ENCODE data around the gene KRTAP5-2.
"Not testable (repeated sequence)": the region's sequence is repeated elsewhere in the genome, so short reads cannot be mapped to it uniquely, and the experiment has no call there.

The KRTAP5-2 gene

DNA sequence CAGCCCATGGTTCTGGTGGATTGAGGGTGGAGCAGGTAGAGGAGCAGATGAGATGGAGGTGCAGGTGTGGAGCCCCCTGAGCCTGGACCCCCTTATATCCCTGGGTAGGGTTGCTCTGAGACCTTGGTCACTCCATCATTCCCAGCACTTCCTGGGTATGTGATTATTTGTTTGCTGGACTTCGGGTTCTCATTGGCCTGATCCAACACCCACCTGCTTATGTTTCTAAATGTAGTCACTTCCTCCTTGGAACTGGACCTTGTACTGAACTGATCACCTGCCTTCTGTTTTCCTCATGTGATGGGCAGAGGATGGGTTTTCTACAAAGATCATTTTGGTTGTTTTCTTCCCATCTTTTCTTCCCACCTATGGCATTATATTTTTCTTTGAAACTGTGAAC is 24.0 kb upstream of the KRTAP5-2 start, which contains the start of gene KRTAP5-4:
Gene KRTAP5-4 (minus strand): TSS at position 53 of the 400 bp plus-strand sequence. CDS start 45 bp downstream, at position 8.
- no peak within 1 kb of the TSS for H3K27ac ChIP-seq (ENCODE audit: low read depth, low read length)
- H3K9ac ChIP-seq (ENCODE audit: low read length) = no peak within 1 kb of the TSS
- no peaks in the 10 kb centered on the region for H3K36me3 ChIP-seq (ENCODE audit: control insufficient read depth, insufficient read depth, low read length)
- H3K4me3 ChIP-seq (ENCODE audit: low read length) = no peak within 1 kb of the TSS
- H3K27me3 ChIP-seq (ENCODE audit: control insufficient read depth, insufficient read depth, low read length) = no peaks in the 10 kb centered on the region
- H3K4me1 ChIP-seq (ENCODE audit: control insufficient read depth, insufficient read depth, low read length) = no peaks in the 10 kb centered on the region

DNA sequence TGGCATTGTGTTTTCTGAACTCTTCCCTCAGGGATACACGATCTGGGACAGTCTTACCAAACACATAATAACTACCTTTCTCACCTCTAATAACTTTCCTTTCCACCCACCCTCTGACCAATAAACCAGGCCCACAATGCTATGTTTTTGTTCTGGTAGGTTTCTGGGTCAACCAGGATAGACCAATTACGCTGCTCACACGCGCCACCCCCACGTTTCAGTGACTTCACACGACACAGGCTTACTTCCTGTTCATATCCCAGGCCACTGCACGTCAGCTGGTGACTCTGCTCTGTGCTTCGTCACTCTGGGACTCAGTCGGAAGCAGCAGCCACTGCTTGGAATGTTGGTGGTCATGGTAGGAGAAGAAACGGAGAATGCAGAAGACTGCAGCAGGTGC is 21.4 kb upstream of the KRTAP5-2 start:
- Histone ChIP-seq H3K27ac (ENCODE audit: low read depth, low read length) (no peak overlapping the region), H3K9ac (ENCODE audit: low read length) (no peak overlapping the region), H3K36me3 (ENCODE audit: control insufficient read depth, insufficient read depth, low read length) (no peaks in the 10 kb centered on the region), H3K4me1 (ENCODE audit: control insufficient read depth, insufficient read depth, low read length) (no peaks in the 10 kb centered on the region), H3K4me3 (ENCODE audit: low read length) (no peak overlapping the region), H3K27me3 (ENCODE audit: control insufficient read depth, insufficient read depth, low read length) (no peaks in the 10 kb centered on the region)

GRCh38 chr11:1618231-1618630 is 20.1 kb upstream of the KRTAP5-2 start:
- Histone ChIP-seq H3K27me3 (ENCODE audit: control insufficient read depth, insufficient read depth, low read length) (no peaks in the 10 kb centered on the region), H3K27ac (ENCODE audit: low read depth, low read length) (no peak overlapping the region), H3K4me1 (ENCODE audit: control insufficient read depth, insufficient read depth, low read length) (no peaks in the 10 kb centered on the region), H3K9ac (ENCODE audit: low read length) (no peak overlapping the region), H3K4me3 (ENCODE audit: low read length) (no peak overlapping the region), H3K36me3 (ENCODE audit: control insufficient read depth, insufficient read depth, low read length) (no peaks in the 10 kb centered on the region)

DNA sequence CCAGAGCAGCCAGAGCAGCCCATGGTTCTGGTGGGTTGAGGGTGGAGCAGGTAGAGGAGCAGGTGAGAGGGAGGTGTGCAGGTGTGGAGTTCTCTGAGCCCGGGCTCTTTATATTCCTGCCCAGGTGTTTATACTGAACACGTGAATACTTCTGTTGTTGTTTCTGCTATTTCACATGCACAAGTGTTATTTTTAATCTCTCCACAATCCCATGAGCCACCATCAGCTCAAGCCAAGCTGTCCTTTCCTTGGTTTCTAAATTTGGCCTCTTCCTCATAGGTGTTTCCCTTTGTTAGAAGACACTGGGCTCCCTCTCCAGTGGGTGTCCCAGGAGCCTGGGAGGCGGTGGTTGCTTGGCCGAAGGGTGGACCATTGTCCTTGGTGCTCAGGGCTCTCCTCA is 10.3 kb upstream of the KRTAP5-2 start, which contains the start of gene KRTAP5-3:
Gene KRTAP5-3 (minus strand): TSS at position 101 of the 400 bp plus-strand sequence. CDS start 78 bp downstream, at position 23.
- H3K27ac ChIP-seq (ENCODE audit: low read depth, low read length) = no peak within 1 kb of the TSS
- no peaks in the 10 kb centered on the region for H3K4me1 ChIP-seq (ENCODE audit: control insufficient read depth, insufficient read depth, low read length)
- peaks cover 2% of the 10 kb centered on the region for H3K27me3 ChIP-seq (ENCODE audit: control insufficient read depth, insufficient read depth, low read length)
- no peak within 1 kb of the TSS for H3K9ac ChIP-seq (ENCODE audit: low read length)
- H3K36me3 ChIP-seq (ENCODE audit: control insufficient read depth, insufficient read depth, low read length) = no peaks in the 10 kb centered on the region
- H3K4me3 ChIP-seq (ENCODE audit: low read length) = no peak within 1 kb of the TSS

DNA sequence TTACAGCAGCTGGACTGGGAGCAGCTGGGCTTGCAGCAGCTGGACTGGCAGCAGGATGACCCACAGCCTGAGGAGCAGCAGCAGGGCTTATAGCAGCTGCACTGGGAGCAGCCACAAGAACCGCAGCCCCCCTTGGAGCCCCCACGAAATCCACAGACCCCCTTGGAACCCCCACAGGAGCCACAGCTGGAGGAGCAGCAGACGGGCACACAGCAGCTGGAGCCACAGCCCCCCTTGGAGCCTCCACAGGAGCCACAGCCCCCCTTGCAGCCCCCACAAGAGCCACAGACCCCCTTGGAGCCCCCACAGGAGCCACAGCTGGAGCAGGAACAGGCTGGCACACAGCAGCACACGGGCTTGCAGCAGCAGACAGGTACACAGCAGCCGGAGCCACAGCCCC is 9.8 kb upstream of the KRTAP5-2 start:
- not testable (repeated sequence) for H3K36me3 ChIP-seq (ENCODE audit: control insufficient read depth, insufficient read depth, low read length); H3K27me3 ChIP-seq (ENCODE audit: control insufficient read depth, insufficient read depth, low read length); H3K9ac ChIP-seq (ENCODE audit: low read length); H3K4me3 ChIP-seq (ENCODE audit: low read length); H3K4me1 ChIP-seq (ENCODE audit: control insufficient read depth, insufficient read depth, low read length); H3K27ac ChIP-seq (ENCODE audit: low read depth, low read length)

- H3K36me3 ChIP-seq (ENCODE audit: control insufficient read depth, insufficient read depth, low read length); H3K9ac ChIP-seq (ENCODE audit: low read length); H3K27ac ChIP-seq (ENCODE audit: low read depth, low read length); H3K4me3 ChIP-seq (ENCODE audit: low read length); H3K4me1 ChIP-seq (ENCODE audit: control insufficient read depth, insufficient read depth, low read length); H3K27me3 ChIP-seq (ENCODE audit: control insufficient read depth, insufficient read depth, low read length): not testable (repeated sequence)
Measured at GRCh38 chr11:1607156-1607845, 9.2 kb upstream of the KRTAP5-2 start.

DNA sequence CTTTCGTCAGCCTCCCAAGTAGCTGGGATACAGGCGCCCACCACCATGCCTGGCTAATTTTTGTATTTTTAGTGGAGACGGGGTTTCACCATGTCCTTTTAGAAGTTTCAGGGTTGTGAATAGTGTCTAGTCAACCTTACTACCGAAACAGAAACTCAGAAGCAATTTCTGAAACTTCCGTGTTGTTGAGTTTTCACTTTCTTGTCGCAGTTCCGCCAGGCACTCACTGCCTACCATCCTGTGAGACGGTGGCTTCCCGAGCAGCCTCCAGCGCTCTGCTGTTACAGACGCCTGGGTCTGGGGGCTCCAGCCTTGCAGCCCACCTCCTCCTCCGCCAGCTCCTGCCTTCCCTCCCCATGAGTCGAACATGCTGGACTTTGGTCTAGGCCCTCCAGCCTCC is 7.8 kb upstream of the KRTAP5-2 start:
- not testable (repeated sequence) for H3K36me3 ChIP-seq (ENCODE audit: control insufficient read depth, insufficient read depth, low read length); H3K9ac ChIP-seq (ENCODE audit: low read length); H3K27me3 ChIP-seq (ENCODE audit: control insufficient read depth, insufficient read depth, low read length); H3K27ac ChIP-seq (ENCODE audit: low read depth, low read length); H3K4me3 ChIP-seq (ENCODE audit: low read length); H3K4me1 ChIP-seq (ENCODE audit: control insufficient read depth, insufficient read depth, low read length)

DNA sequence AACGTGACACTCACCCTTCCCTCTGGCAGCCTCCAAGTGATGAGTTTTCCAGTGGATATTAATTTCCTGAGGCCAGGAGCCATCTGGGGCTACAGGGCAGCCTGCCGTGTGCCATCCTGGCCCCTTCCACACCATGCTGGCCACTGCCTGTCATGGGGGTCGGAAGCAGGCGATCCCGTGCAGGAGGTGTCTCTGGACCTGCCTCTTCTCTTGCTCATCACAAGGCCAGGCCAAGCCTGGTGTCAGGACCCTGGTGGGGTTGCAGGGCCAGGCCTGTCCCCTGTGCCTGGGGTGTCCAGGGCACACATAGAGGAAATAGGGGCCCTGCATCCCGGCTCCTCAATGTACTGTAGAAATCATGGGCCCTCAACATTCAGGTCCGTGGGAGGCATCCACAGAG is 6.6 kb upstream of the KRTAP5-2 start:
- H3K4me3 ChIP-seq (ENCODE audit: low read length) = no peak overlapping the region
- no peak overlapping the region for H3K27ac ChIP-seq (ENCODE audit: low read depth, low read length)
- H3K4me1 ChIP-seq (ENCODE audit: control insufficient read depth, insufficient read depth, low read length) = no peaks in the 10 kb centered on the region
- H3K36me3 ChIP-seq (ENCODE audit: control insufficient read depth, insufficient read depth, low read length) = no peaks in the 10 kb centered on the region
- H3K27me3 ChIP-seq (ENCODE audit: control insufficient read depth, insufficient read depth, low read length) = peaks cover 2% of the 10 kb centered on the region
- H3K9ac ChIP-seq (ENCODE audit: low read length) = no peak overlapping the region

- H3K27me3 ChIP-seq (ENCODE audit: control insufficient read depth, insufficient read depth, low read length) = peaks cover 2% of the 10 kb centered on the region
- H3K4me3 ChIP-seq (ENCODE audit: low read length) = no peak overlapping the region
- no peak overlapping the region for H3K9ac ChIP-seq (ENCODE audit: low read length)
- no peaks in the 10 kb centered on the region for H3K4me1 ChIP-seq (ENCODE audit: control insufficient read depth, insufficient read depth, low read length)
- no peaks in the 10 kb centered on the region for H3K36me3 ChIP-seq (ENCODE audit: control insufficient read depth, insufficient read depth, low read length)
- H3K27ac ChIP-seq (ENCODE audit: low read depth, low read length) = no peak overlapping the region
Measured at GRCh38 chr11:1604181-1604580, 6.1 kb upstream of the KRTAP5-2 start.

GRCh38 chr11:1603629-1604028 is 5.5 kb upstream of the KRTAP5-2 start:
- Histone ChIP-seq H3K36me3 (ENCODE audit: control insufficient read depth, insufficient read depth, low read length) (no peaks in the 10 kb centered on the region), H3K4me3 (ENCODE audit: low read length) (no peak overlapping the region), H3K27me3 (ENCODE audit: control insufficient read depth, insufficient read depth, low read length) (peaks cover 2% of the 10 kb centered on the region), H3K9ac (ENCODE audit: low read length) (no peak overlapping the region), H3K27ac (ENCODE audit: low read depth, low read length) (no peak overlapping the region), H3K4me1 (ENCODE audit: control insufficient read depth, insufficient read depth, low read length) (no peaks in the 10 kb centered on the region)

DNA sequence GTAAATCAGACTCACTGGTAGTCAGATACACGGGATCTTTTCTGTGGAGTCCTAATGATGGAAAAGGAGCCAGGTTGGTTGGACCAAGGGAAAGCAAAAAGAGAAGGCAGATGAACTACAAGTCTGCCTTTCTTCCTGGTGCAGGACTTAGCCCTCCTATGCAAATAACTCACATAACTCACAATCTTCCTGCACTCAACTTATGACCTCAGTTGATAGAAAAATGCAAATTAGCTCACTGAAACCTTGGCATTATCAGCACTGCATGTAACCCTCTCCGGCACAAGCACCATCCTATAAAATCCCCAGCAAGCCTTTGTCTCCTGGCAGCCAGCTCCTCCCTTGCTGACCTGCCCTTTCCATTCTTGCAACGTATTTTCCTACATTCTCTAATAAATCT is 3.6 kb upstream of the KRTAP5-2 start:
- H3K36me3 ChIP-seq (ENCODE audit: control insufficient read depth, insufficient read depth, low read length); H3K27me3 ChIP-seq (ENCODE audit: control insufficient read depth, insufficient read depth, low read length); H3K4me3 ChIP-seq (ENCODE audit: low read length); H3K27ac ChIP-seq (ENCODE audit: low read depth, low read length); H3K4me1 ChIP-seq (ENCODE audit: control insufficient read depth, insufficient read depth, low read length); H3K9ac ChIP-seq (ENCODE audit: low read length): not testable (repeated sequence)

- Histone ChIP-seq H3K9ac (ENCODE audit: low read length) (no peak overlapping the region), H3K36me3 (ENCODE audit: control insufficient read depth, insufficient read depth, low read length) (no peaks in the 10 kb centered on the region), H3K27me3 (ENCODE audit: control insufficient read depth, insufficient read depth, low read length) (peaks cover 2% of the 10 kb centered on the region), H3K4me3 (ENCODE audit: low read length) (no peak overlapping the region), H3K27ac (ENCODE audit: low read depth, low read length) (no peak overlapping the region), H3K4me1 (ENCODE audit: control insufficient read depth, insufficient read depth, low read length) (no peaks in the 10 kb centered on the region)
Measured at GRCh38 chr11:1600626-1601025, 2.5 kb upstream of the KRTAP5-2 start.

GRCh38 chr11:1598816-1599215 is 722 bp upstream of the KRTAP5-2 start:
- no peaks in the 10 kb centered on the region for H3K4me1 ChIP-seq (ENCODE audit: control insufficient read depth, insufficient read depth, low read length)
- peaks cover 2% of the 10 kb centered on the region for H3K27me3 ChIP-seq (ENCODE audit: control insufficient read depth, insufficient read depth, low read length)
- no peak overlapping the region for H3K9ac ChIP-seq (ENCODE audit: low read length)
- H3K36me3 ChIP-seq (ENCODE audit: control insufficient read depth, insufficient read depth, low read length) = no peaks in the 10 kb centered on the region
- H3K27ac ChIP-seq (ENCODE audit: low read depth, low read length) = no peak overlapping the region
- no peak overlapping the region for H3K4me3 ChIP-seq (ENCODE audit: low read length)
